GM21360 (cell line): ENCODE measurements around the gene UBN2.
"Not testable (repeated sequence)": the region's sequence is repeated elsewhere in the genome, so short reads cannot be mapped to it uniquely, and the experiment has no call there.

Experiments used
- ATAC-seq: cut with Tn5 transposase; IDR thresholded peaks from one replicate; pipeline ENCODE4 v1.9.1; 2021; ENCODE audit warnings: mild to moderate bottlenecking, moderate library complexity; ENCODE audit not compliant: unreplicated experiment

Gene UBN2

GRCh38 chr7:139230774-139231512 lies at the start of gene UBN2:
UBN2 (plus strand) TSS chr7:139231237; CDS start chr7:139231485, 248 bp downstream.
- peak; percentile 96 for ATAC-seq

GRCh38 chr7:139181404-139181803 lies 49.6 kb upstream of the UBN2 start:
- ATAC-seq, result no peak

- ATAC-seq, result no peak
Observed at GRCh38 chr7:139182363-139182762, 48.7 kb upstream of the UBN2 start.

GRCh38 chr7:139183251-139183650 lies 47.8 kb upstream of the UBN2 start:
- no peak for ATAC-seq

GRCh38 chr7:139183878-139184338 lies 47.1 kb upstream of the UBN2 start:
- no peak for ATAC-seq

GRCh38 chr7:139186146-139186545 lies 44.9 kb upstream of the UBN2 start:
- no peak for ATAC-seq

- ATAC-seq, result no peak
Observed at GRCh38 chr7:139189357-139189756, 41.7 kb upstream of the UBN2 start.

GRCh38 chr7:139192014-139192706 lies 38.9 kb upstream of the UBN2 start:
- no peak for ATAC-seq

GRCh38 chr7:139200382-139200781 lies 30.7 kb upstream of the UBN2 start:
- ATAC-seq, result no peak

GRCh38 chr7:139203992-139204391 lies 27.0 kb upstream of the UBN2 start:
- no peak for ATAC-seq

- no peak for ATAC-seq
Observed at GRCh38 chr7:139205843-139206242, 25.2 kb upstream of the UBN2 start.

GRCh38 chr7:139212133-139212532 lies 18.9 kb upstream of the UBN2 start:
- ATAC-seq, result no peak

- ATAC-seq, result not testable (repeated sequence)
Observed at GRCh38 chr7:139213489-139213888, 17.5 kb upstream of the UBN2 start.

GRCh38 chr7:139218173-139218572 lies 12.9 kb upstream of the UBN2 start:
- no peak for ATAC-seq

- ATAC-seq, result no peak
Observed at GRCh38 chr7:139224219-139224618, 6.8 kb upstream of the UBN2 start.

GRCh38 chr7:139224836-139225235 lies 6.2 kb upstream of the UBN2 start:
- ATAC-seq, result not testable (repeated sequence)

- not testable (repeated sequence) for ATAC-seq
Observed at GRCh38 chr7:139225286-139226157, 5.5 kb upstream of the UBN2 start.

GRCh38 chr7:139226158-139226515 lies 4.9 kb upstream of the UBN2 start:
- not testable (repeated sequence) for ATAC-seq

GRCh38 chr7:139226988-139227488 lies 4.0 kb upstream of the UBN2 start:
- not testable (repeated sequence) for ATAC-seq

GRCh38 chr7:139230023-139230422 lies 1.0 kb upstream of the UBN2 start:
- no peak for ATAC-seq

- ATAC-seq, result no peak
Observed at GRCh38 chr7:139230484-139230773, 608 bp upstream of the UBN2 start.
